ENCODE measurements around the gene IP6K3. TPM values are rescaled to one million over a fixed set of nuclear protein-coding genes. Genes with fewer than 3 reads are reported as not detected.

Gene IP6K3
- total RNA-seq, 4 donors from 2014 or later, result 0.51 to 0.83 TPM; not detected in 2

DNA sequence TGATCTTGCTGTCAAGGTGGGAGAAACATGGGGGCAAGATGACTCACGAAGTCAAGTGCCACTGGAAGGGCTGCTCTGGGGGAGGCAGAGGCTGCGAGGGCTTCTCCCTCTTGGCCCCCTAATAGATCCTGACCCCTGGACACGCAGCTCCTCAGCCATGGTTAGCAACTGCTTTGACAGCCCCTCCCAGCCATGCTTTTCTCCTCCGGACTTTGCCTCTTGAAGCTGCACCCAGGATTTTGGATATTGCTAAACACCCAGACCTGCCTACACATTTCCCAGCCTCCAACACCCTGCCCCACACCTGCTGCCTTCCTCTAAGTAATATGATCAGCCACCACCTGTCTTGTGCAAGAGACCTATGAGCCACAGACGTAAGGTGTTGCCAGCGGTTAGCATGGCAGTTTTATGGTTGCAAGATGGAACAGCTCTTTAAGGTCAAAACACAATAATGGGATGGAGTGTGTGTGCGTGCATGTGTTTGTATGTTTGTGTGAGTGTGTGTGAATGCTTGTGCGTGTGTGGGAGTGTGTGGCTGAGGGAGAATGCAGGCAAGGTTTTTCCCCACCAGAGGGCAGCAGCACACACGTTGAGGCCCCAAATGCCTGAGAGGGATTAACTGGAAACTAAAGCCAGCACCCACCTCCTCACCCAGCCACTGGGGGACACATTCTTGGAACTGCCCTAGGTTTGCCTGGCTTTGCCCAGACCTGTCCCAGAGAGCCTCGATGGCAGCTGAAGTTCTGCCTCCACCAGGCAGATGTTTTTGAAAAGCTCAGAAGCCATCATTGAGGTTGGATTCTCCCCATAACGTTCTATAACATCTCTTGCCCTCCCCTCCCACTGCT lies 2.5 kb downstream of the IP6K3 start:
- H3K36me3 ChIP-seq, result no peaks in the 10 kb centered on the region
- no peak for TF ChIP-seq POLR2A (IDR thresholded peaks at IDR 0.05)
- no peak for TF ChIP-seq EP300 (IDR thresholded peaks at IDR 0.05)
- TF ChIP-seq, protein P1, sequence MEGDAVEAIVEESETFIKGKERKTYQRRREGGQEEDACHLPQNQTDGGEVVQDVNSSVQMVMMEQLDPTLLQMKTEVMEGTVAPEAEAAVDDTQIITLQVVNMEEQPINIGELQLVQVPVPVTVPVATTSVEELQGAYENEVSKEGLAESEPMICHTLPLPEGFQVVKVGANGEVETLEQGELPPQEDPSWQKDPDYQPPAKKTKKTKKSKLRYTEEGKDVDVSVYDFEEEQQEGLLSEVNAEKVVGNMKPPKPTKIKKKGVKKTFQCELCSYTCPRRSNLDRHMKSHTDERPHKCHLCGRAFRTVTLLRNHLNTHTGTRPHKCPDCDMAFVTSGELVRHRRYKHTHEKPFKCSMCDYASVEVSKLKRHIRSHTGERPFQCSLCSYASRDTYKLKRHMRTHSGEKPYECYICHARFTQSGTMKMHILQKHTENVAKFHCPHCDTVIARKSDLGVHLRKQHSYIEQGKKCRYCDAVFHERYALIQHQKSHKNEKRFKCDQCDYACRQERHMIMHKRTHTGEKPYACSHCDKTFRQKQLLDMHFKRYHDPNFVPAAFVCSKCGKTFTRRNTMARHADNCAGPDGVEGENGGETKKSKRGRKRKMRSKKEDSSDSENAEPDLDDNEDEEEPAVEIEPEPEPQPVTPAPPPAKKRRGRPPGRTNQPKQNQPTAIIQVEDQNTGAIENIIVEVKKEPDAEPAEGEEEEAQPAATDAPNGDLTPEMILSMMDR (IDR thresholded peaks at IDR 0.05), result peak; percentile 77 to 91
- peak in 1 of 3 donors; percentile 45 for TF ChIP-seq POLR2AphosphoS5 (IDR thresholded peaks at IDR 0.05)
- H3K4me3 ChIP-seq, result no peak overlapping the region
- WGBS, result 26% methylated on average over 11 of the region's 11 CpGs
- H3K4me1 ChIP-seq, result peaks cover 22% of the 10 kb centered on the region
- peaks cover 26% of the 10 kb centered on the region for H3K27me3 ChIP-seq
- no peaks in the 10 kb centered on the region for H3K9me3 ChIP-seq
- H3K27ac ChIP-seq, result no peak overlapping the region
- DNase-seq (ENCODE audit: low spot score in 2 of 2), result no peak

DNA sequence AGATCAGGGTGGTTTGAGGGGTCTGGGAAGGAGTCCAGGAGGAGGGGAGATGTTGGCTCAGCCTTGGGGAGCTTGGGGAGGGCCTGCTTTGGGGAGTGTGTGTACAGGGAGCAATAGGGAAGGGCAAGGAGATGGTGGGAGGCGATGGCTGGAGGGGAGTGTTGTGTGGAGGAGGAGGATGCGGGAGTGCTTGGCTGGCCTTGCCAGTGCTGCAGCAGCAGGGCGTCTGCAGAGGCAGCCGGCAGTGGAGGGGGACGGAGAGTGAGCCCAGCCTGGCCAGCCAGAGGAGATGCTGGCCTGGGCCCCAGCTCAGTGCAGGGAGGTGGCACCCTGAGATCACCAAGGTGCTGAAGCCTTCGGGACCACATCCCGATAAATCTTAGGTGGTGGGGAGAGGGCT lies 3.9 kb downstream of the IP6K3 start:
- Histone ChIP-seq H3K36me3 (no peaks in the 10 kb centered on the region), H3K4me3 (no peak overlapping the region), H3K9me3 (no peaks in the 10 kb centered on the region), H3K27me3 (peaks cover 22% of the 10 kb centered on the region), H3K4me1 (peaks cover 22% of the 10 kb centered on the region), H3K27ac (no peak overlapping the region)
- no peak for TF ChIP-seq POLR2A (IDR thresholded peaks at IDR 0.05)
- TF ChIP-seq POLR2AphosphoS5 (IDR thresholded peaks at IDR 0.05), result no peak
- TF ChIP-seq EP300 (IDR thresholded peaks at IDR 0.05), result no peak
- TF ChIP-seq, protein P1 (IDR thresholded peaks at IDR 0.05), result no peak
- 68% methylated on average over 7 of the region's 7 CpGs for WGBS
- DNase-seq (ENCODE audit: low spot score in 2 of 2), result no peak

DNA sequence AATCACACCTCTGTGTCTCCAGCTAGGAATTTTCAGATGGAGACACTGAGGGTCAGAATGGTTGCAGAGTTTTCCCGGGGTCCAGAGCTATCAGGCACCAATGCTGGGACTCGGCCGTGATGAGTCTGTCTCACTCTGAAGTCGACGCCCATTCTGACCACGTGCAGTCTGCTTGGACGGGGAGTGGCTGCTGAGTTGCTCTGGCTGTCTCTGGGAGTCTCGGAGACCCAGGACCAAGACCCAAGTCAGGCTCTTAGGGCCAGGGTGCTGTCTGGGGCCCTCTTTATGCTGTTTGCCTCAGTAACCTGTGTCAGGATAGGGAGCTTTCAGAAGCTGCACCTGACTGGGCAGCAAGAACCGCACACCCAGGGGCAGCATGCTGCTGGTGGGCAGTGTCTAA lies 4.6 kb downstream of the IP6K3 start:
- Histone ChIP-seq H3K4me1 (peaks cover 22% of the 10 kb centered on the region), H3K9me3 (no peaks in the 10 kb centered on the region), H3K36me3 (no peaks in the 10 kb centered on the region), H3K27me3 (peaks cover 15% of the 10 kb centered on the region), H3K27ac (no peak overlapping the region), H3K4me3 (no peak overlapping the region)
- 67% methylated on average over 7 of the region's 9 CpGs for WGBS
- TF ChIP-seq EP300 (IDR thresholded peaks at IDR 0.05) (no peak), POLR2AphosphoS5 (IDR thresholded peaks at IDR 0.05) (no peak), POLR2A (IDR thresholded peaks at IDR 0.05) (no peak)
- TF ChIP-seq, protein P1 (IDR thresholded peaks at IDR 0.05), result no peak
- DNase-seq (ENCODE audit: low spot score in 2 of 2), result no peak

DNA sequence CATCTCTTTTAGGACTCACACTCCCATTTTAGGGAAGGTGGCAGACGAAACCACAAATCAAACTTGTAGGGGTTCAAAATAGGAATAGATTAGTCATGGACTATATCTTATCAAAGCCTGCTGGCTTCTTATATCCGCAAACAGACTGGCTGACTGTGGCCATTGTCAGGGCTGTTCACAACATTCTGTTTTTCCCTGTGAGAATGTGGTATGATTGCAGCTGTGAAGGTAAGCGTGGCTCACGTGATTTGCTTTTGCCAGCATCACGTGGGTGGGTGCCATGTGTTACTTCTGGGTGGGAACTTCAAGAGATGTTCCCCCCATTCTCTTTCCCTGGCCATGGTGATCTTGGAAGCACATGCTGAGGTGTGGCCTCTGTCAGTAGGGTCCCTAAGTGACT lies 5.9 kb downstream of the IP6K3 start:
- no peaks in the 10 kb centered on the region for H3K36me3 ChIP-seq
- H3K27ac ChIP-seq, result no peak overlapping the region
- peaks cover 19% of the 10 kb centered on the region for H3K4me1 ChIP-seq
- H3K9me3 ChIP-seq, result no peaks in the 10 kb centered on the region
- peaks cover 15% of the 10 kb centered on the region for H3K27me3 ChIP-seq
- no peak overlapping the region for H3K4me3 ChIP-seq
- TF ChIP-seq POLR2AphosphoS5 (IDR thresholded peaks at IDR 0.05) (no peak), EP300 (IDR thresholded peaks at IDR 0.05) (no peak), POLR2A (IDR thresholded peaks at IDR 0.05) (no peak)
- TF ChIP-seq, protein P1 (IDR thresholded peaks at IDR 0.05), result no peak
- no peak for DNase-seq (ENCODE audit: low spot score in 2 of 2)
- 87% methylated on average over 5 of the region's 5 CpGs for WGBS

DNA sequence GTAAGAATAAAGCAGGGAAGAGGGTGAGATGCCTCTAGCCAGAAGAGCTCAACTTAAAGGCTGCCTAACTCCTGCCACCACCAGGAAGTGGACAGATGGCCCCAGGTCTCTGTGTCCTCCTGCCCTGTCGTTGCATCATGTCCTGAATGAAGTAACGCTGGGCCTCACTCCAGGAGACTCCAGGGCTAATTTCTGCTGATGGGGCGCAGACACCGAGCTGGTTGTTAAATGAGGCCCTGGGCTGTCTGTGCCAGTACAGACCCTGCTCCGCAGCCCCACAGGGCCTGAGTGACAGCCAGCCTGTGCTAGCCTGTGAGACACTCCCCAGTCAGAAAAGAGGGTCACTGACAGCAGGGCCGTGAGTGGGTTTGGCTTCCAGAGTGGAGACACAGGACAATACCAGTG lies 6.5 kb downstream of the IP6K3 start:
- 56% methylated on average over 4 of the region's 6 CpGs for WGBS
- DNase-seq (ENCODE audit: low spot score in 2 of 2), result no peak

More for the DNA sequence above, 6.5 kb downstream of the IP6K3 start:
- Histone ChIP-seq H3K4me3 (no peak overlapping the region), H3K4me1 (peaks cover 15% of the 10 kb centered on the region), H3K9me3 (no peaks in the 10 kb centered on the region), H3K27ac (no peak overlapping the region), H3K36me3 (no peaks in the 10 kb centered on the region), H3K27me3 (peaks cover 15% of the 10 kb centered on the region)
- TF ChIP-seq EP300 (IDR thresholded peaks at IDR 0.05) (no peak), POLR2A (IDR thresholded peaks at IDR 0.05) (no peak), POLR2AphosphoS5 (IDR thresholded peaks at IDR 0.05) (no peak)
- TF ChIP-seq, protein P1 (IDR thresholded peaks at IDR 0.05), result no peak
